ENCODE data around the gene LRMDA. TPM values are rescaled to one million over a fixed set of nuclear protein-coding genes. Genes with fewer than 3 reads are reported as not detected.

LRMDA gene
- total and polyA plus RNA-seq, 7 donors = 2.8 to 22.2 (median 9.0) TPM

DNA sequence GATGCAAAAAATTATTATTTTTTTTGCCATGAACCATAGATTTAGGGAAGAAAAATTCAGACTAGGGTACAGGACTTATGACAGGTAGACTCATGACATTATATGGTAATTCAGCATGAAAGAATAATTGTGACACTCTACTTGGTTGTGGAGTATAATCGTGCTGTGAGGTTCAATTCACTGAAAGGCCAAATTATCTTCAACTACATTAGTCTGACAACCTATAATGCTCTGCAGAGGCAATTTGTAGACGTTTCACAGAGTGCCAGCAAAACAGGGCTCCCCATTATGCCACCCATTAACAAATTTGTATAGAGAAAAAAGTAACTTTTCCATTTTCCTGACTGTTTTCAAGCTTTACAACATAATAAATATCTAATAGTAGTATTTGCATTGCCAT lies 292.6 kb downstream of the LRMDA start:
- H3K27ac ChIP-seq = no peak overlapping the region
- no peak for DNase-seq
- H3K36me3 ChIP-seq = no peaks in the 10 kb centered on the region
- 79 to 86% methylated on average over 2 of the region's 2 CpGs for WGBS, 2 donors
- no peaks in the 10 kb centered on the region for H3K9me3 ChIP-seq
- intact Hi-C loops (cut with DNase I) = no loop called here
- no peak overlapping the region for H3K4me3 ChIP-seq
- no peaks in the 10 kb centered on the region for H3K4me1 ChIP-seq
- H3K27me3 ChIP-seq = no peaks in the 10 kb centered on the region
- TF ChIP-seq, protein P1, sequence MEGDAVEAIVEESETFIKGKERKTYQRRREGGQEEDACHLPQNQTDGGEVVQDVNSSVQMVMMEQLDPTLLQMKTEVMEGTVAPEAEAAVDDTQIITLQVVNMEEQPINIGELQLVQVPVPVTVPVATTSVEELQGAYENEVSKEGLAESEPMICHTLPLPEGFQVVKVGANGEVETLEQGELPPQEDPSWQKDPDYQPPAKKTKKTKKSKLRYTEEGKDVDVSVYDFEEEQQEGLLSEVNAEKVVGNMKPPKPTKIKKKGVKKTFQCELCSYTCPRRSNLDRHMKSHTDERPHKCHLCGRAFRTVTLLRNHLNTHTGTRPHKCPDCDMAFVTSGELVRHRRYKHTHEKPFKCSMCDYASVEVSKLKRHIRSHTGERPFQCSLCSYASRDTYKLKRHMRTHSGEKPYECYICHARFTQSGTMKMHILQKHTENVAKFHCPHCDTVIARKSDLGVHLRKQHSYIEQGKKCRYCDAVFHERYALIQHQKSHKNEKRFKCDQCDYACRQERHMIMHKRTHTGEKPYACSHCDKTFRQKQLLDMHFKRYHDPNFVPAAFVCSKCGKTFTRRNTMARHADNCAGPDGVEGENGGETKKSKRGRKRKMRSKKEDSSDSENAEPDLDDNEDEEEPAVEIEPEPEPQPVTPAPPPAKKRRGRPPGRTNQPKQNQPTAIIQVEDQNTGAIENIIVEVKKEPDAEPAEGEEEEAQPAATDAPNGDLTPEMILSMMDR (IDR thresholded peaks at IDR 0.05) = no peak
- TF ChIP-seq POLR2AphosphoS5 (IDR thresholded peaks at IDR 0.05) (no peak), EP300 (IDR thresholded peaks at IDR 0.05) (no peak), POLR2A (IDR thresholded peaks at IDR 0.05) (no peak)

- 89 to 92% methylated on average over 11 of the region's 11 CpGs for WGBS, 2 donors
- H3K27me3 ChIP-seq = no peaks in the 10 kb centered on the region
- no peaks in the 10 kb centered on the region for H3K9me3 ChIP-seq
- H3K4me1 ChIP-seq = no peaks in the 10 kb centered on the region
- H3K36me3 ChIP-seq = no peaks in the 10 kb centered on the region
- intact Hi-C loops (cut with DNase I) = no loop called here
- H3K27ac ChIP-seq = no peak overlapping the region
- TF ChIP-seq POLR2A (IDR thresholded peaks at IDR 0.05) (no peak), POLR2AphosphoS5 (IDR thresholded peaks at IDR 0.05) (no peak), EP300 (IDR thresholded peaks at IDR 0.05) (no peak)
- TF ChIP-seq, protein P1 (IDR thresholded peaks at IDR 0.05) = no peak
- DNase-seq = no peak
- no peak overlapping the region for H3K4me3 ChIP-seq
Measured at GRCh38 chr10:75726522-75727483, 295.4 kb downstream of the LRMDA start.

- WGBS, 2 donors = 26 to 48% methylated on average over 1 of the region's 1 CpG
- Histone ChIP-seq H3K4me3 (no peak overlapping the region), H3K9me3 (no peaks in the 10 kb centered on the region), H3K4me1 (no peaks in the 10 kb centered on the region), H3K27me3 (no peaks in the 10 kb centered on the region), H3K27ac (no peak overlapping the region), H3K36me3 (no peaks in the 10 kb centered on the region)
- TF ChIP-seq POLR2AphosphoS5 (IDR thresholded peaks at IDR 0.05) (no peak), EP300 (IDR thresholded peaks at IDR 0.05) (no peak), POLR2A (IDR thresholded peaks at IDR 0.05) (no peak)
- TF ChIP-seq, protein P1 (IDR thresholded peaks at IDR 0.05) = no peak
- intact Hi-C loops (cut with DNase I) = no loop called here
- DNase-seq = no peak
Measured at GRCh38 chr10:75730847-75731246, 299.4 kb downstream of the LRMDA start.

DNA sequence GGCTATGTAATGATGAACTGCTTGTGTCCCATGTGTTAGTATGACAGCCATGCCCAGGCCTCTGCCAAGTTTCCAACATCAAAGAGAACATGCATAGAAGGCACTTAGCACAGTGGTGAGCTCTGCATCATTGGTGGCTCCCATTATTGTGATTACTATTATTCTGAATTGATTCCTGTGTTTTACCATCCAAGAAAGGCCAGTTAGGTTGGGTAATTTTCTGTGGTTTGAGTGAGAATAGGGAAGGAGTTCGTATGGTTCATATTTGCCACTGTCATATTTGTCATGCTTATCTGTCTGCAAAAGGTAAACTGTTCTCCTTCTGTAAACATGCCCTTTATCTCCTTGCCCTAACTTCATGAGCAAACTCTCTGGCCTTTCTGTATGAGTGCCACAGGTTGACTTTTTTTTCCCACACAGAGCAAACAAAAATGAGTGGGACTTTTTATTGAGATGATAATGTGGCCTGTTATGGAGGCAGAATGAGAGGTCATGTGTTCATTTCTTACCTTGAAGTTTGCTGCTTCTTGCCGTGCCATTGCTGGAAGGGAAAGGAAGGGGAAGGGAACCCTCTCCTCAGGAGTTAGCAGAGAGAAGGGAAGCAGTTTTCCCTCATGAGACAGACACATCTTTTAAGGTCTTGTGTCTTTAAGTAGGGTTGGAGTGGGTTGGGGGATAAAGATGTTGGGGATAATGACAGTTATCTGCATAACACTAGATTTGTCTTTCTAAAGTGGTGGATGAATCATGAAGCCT lies 301.9 kb downstream of the LRMDA start:
- no peak overlapping the region for H3K4me3 ChIP-seq
- H3K36me3 ChIP-seq = no peaks in the 10 kb centered on the region
- intact Hi-C loops (cut with DNase I) = no loop called here
- WGBS, 2 donors = 11 to 70% methylated on average over 2 of the region's 2 CpGs
- H3K27ac ChIP-seq = no peak overlapping the region
- no peaks in the 10 kb centered on the region for H3K27me3 ChIP-seq
- no peaks in the 10 kb centered on the region for H3K4me1 ChIP-seq
- no peak for DNase-seq
- no peaks in the 10 kb centered on the region for H3K9me3 ChIP-seq
- TF ChIP-seq, protein P1 (IDR thresholded peaks at IDR 0.05) = no peak
- no peak for TF ChIP-seq POLR2A (IDR thresholded peaks at IDR 0.05)

All from sigmoid colon (tissue), 7 donors.